Subcutaneous abdominal adipose tissue (tissue), 5 donors: Measurements from ENCODE around the gene MTX2.

ENCODE experiments used
- H3K27ac ChIP-seq: one replicate; pipeline ENCODE4 v1.7.0; 2013; ENCODE audit warnings: low read depth, mild to moderate bottlenecking, inconsistent platforms, low read length, moderate library complexity
- H3K27me3 ChIP-seq, 5 donors: one replicate each; pipeline ENCODE4 v1.7.0; 2013; ENCODE audit warnings: low read length in 5 of 5, inconsistent platforms in 1 of 5; ENCODE audit not compliant: control insufficient read depth in 5 of 5, insufficient read depth in 4 of 5
- H3K36me3 ChIP-seq, 5 donors: one replicate each; pipeline ENCODE4 v1.7.0; 2013; ENCODE audit warnings: low read length in 5 of 5; ENCODE audit not compliant: control insufficient read depth in 5 of 5, insufficient read depth in 5 of 5
- H3K4me1 ChIP-seq, 5 donors: one replicate each; pipeline ENCODE4 v1.7.0; 2013; ENCODE audit warnings: low read length in 5 of 5, mild to moderate bottlenecking in 3 of 5, moderate library complexity in 1 of 5; ENCODE audit not compliant: control insufficient read depth in 5 of 5, insufficient read depth in 5 of 5
- H3K4me3 ChIP-seq, 5 donors: one replicate each; pipeline ENCODE4 v1.7.0; 2013; ENCODE audit warnings: low read length in 5 of 5, low read depth in 1 of 5
- H3K9ac ChIP-seq, 5 donors: one replicate each; pipeline ENCODE4 v1.7.0; 2013; ENCODE audit warnings: low read length in 5 of 5, mild to moderate bottlenecking in 4 of 5, moderate library complexity in 3 of 5
- H3K9me3 ChIP-seq, 5 donors: one replicate each; pipeline ENCODE4 v1.7.0; 2013; ENCODE audit warnings: low read length in 5 of 5; ENCODE audit not compliant: control insufficient read depth in 5 of 5
- donor health status: healthy.
- donor health status: healthy.
- donor health status: healthy.
- donor health status: healthy.
- donor health status: healthy.

MTX2 gene

GRCh38 chr2:176251928-176252327 is 17.3 kb upstream of the MTX2 start:
- no peaks in the 10 kb centered on the region for H3K27me3 ChIP-seq
- H3K36me3 ChIP-seq: no peaks in the 10 kb centered on the region
- no peak overlapping the region for H3K9ac ChIP-seq
- no peak overlapping the region for H3K4me3 ChIP-seq
- H3K27ac ChIP-seq: no peak overlapping the region
- no peaks in the 10 kb centered on the region for H3K4me1 ChIP-seq
- H3K9me3 ChIP-seq: peaks cover 0 to 4% (median 0%) of the 10 kb centered on the region in 5 donors

- Histone ChIP-seq H3K4me3 (no peak overlapping the region), H3K27ac (no peak overlapping the region), H3K4me1 (peaks cover 0 to 9% (median 0%) of the 10 kb centered on the region in 5 donors), H3K9me3 (no peaks in the 10 kb centered on the region), H3K9ac (peak overlapping the region in 1 of 5 donors; percentile 9), H3K27me3 (no peaks in the 10 kb centered on the region), H3K36me3 (no peaks in the 10 kb centered on the region)
Observed at GRCh38 chr2:176260689-176261088, 8.6 kb upstream of the MTX2 start.

GRCh38 chr2:176261136-176261535 is 8.1 kb upstream of the MTX2 start:
- Histone ChIP-seq H3K9ac (peak overlapping the region in 1 of 5 donors; percentile 9), H3K9me3 (no peaks in the 10 kb centered on the region), H3K4me1 (peaks cover 0 to 9% (median 0%) of the 10 kb centered on the region in 5 donors), H3K27ac (no peak overlapping the region), H3K4me3 (no peak overlapping the region), H3K27me3 (no peaks in the 10 kb centered on the region), H3K36me3 (no peaks in the 10 kb centered on the region)

- no peaks in the 10 kb centered on the region for H3K36me3 ChIP-seq
- H3K27me3 ChIP-seq: no peaks in the 10 kb centered on the region
- H3K4me1 ChIP-seq: peaks cover 0 to 20% (median 11%) of the 10 kb centered on the region in 5 donors
- H3K9ac ChIP-seq: peak overlapping the region in 4 of 5 donors; percentile 80 to 96 (median 91)
- H3K27ac ChIP-seq: no peak overlapping the region
- H3K9me3 ChIP-seq: no peaks in the 10 kb centered on the region
- H3K4me3 ChIP-seq: peak overlapping the region; percentile 65 to 100 (median 96)
Observed at GRCh38 chr2:176268976-176269318, 295 bp upstream of the MTX2 start.

GRCh38 chr2:176270100-176270750 is 983 bp downstream of the MTX2 start:
- Histone ChIP-seq H3K9me3 (no peaks in the 10 kb centered on the region), H3K27ac (peak overlapping the region; percentile 73), H3K27me3 (no peaks in the 10 kb centered on the region), H3K36me3 (no peaks in the 10 kb centered on the region), H3K4me1 (peaks cover 0 to 20% (median 11%) of the 10 kb centered on the region in 5 donors), H3K9ac (peak overlapping the region; percentile 80 to 96 (median 90)), H3K4me3 (peak overlapping the region; percentile 87 to 100 (median 96))

GRCh38 chr2:176272870-176273459 is 3.7 kb downstream of the MTX2 start:
- no peak overlapping the region for H3K4me3 ChIP-seq
- no peaks in the 10 kb centered on the region for H3K9me3 ChIP-seq
- H3K36me3 ChIP-seq: no peaks in the 10 kb centered on the region
- H3K27me3 ChIP-seq: no peaks in the 10 kb centered on the region
- no peak overlapping the region for H3K27ac ChIP-seq
- H3K9ac ChIP-seq: peak overlapping the region in 1 of 5 donors; percentile 19
- H3K4me1 ChIP-seq: peaks cover 0 to 20% (median 11%) of the 10 kb centered on the region in 5 donors

- H3K4me3 ChIP-seq: no peak overlapping the region
- H3K4me1 ChIP-seq: peaks cover 0 to 6% (median 0%) of the 10 kb centered on the region in 5 donors
- no peaks in the 10 kb centered on the region for H3K27me3 ChIP-seq
- H3K9me3 ChIP-seq: no peaks in the 10 kb centered on the region
- H3K27ac ChIP-seq: no peak overlapping the region
- H3K9ac ChIP-seq: no peak overlapping the region
- H3K36me3 ChIP-seq: no peaks in the 10 kb centered on the region
Observed at GRCh38 chr2:176278927-176279326, 9.7 kb downstream of the MTX2 start.

- no peaks in the 10 kb centered on the region for H3K9me3 ChIP-seq
- no peaks in the 10 kb centered on the region for H3K36me3 ChIP-seq
- H3K27ac ChIP-seq: no peak overlapping the region
- H3K4me1 ChIP-seq: peaks cover 0 to 6% (median 5%) of the 10 kb centered on the region in 5 donors
- no peak overlapping the region for H3K4me3 ChIP-seq
- no peak overlapping the region for H3K9ac ChIP-seq
- H3K27me3 ChIP-seq: no peaks in the 10 kb centered on the region
Observed at GRCh38 chr2:176280156-176280555, 10.9 kb downstream of the MTX2 start.

- Histone ChIP-seq H3K36me3 (no peaks in the 10 kb centered on the region), H3K27me3 (no peaks in the 10 kb centered on the region), H3K9me3 (no peaks in the 10 kb centered on the region), H3K4me3 (no peak overlapping the region), H3K4me1 (peaks cover 0 to 6% (median 5%) of the 10 kb centered on the region in 5 donors), H3K9ac (no peak overlapping the region), H3K27ac (no peak overlapping the region)
Observed at GRCh38 chr2:176280867-176281658, 11.8 kb downstream of the MTX2 start.
